GM12892 (cell line): ENCODE results near the gene APBB2.

ENCODE experiments used
- DNase-seq: peaks from one replicate; pipeline ENCODE4 v3.0.0; 2011; ENCODE audit not compliant: insufficient read length
- FAIRE-seq: peaks from 2 replicates; lab custom pipeline; 2011; peaks lifted over from hg19 to GRCh38; lab: Jason Lieb, UNC
- POLR2A ChIP-seq: IDR thresholded peaks from 2 replicates; pipeline ENCODE4 v1.6.1; 2011; ENCODE audit warnings: low read depth, low read length, control low read depth
- POLR2AphosphoS5 ChIP-seq: IDR thresholded peaks from 2 replicates; pipeline ENCODE4 v1.6.1; 2011; ENCODE audit warnings: low read depth, low read length, control low read depth
- TAF1 ChIP-seq: IDR thresholded peaks from 2 replicates; pipeline ENCODE4 v1.6.1; 2011; ENCODE audit warnings: low read depth, mild to moderate bottlenecking, control low read depth, low read length, borderline replicate concordance

APBB2 gene

DNA sequence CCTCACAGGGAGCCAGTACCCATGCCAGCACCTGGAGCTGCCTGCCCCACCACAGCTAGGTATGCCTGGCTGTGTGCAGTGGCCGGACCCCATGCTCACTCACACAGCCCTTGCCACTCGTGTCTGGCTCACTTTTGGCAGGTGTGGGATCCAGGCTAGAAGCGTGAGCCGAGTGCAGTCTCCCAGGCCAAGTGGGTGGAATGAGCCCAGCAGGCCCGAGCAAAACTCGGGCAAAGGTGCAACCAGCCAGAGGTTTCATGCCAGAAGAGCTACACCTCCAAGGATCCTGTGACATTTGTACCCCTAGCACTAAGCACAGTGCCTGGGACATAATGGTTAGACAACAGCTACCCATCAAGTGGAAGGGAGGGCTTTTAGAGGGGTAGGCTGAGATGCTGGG, 246.8 kb downstream of the APBB2 start:
- DNase-seq (no peak), FAIRE-seq (no peak)
- TF ChIP-seq TAF1 = no peak
- TF ChIP-seq POLR2A = no peak
- TF ChIP-seq POLR2AphosphoS5 = no peak

DNA sequence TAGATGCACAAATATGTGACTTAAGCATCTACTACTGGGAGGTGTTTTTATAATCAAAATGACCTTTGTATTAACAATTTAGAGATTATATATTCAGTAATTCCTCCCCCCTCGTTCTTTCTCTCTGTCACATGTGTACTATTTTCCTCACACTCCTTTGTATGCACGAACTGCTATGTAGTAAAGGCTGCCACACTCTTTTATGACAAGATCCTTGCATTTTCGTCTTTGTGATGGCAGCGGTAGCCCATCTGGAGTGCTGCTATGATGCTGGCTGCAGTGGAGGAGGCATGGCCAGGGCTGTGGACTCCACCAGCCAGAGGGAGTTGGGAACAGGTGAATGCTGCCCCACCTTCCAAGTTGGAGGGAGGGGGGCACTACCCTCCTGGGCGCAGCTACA, 248.3 kb downstream of the APBB2 start:
- FAIRE-seq = no peak
- no peak for TF ChIP-seq POLR2A
- no peak for DNase-seq

DNA sequence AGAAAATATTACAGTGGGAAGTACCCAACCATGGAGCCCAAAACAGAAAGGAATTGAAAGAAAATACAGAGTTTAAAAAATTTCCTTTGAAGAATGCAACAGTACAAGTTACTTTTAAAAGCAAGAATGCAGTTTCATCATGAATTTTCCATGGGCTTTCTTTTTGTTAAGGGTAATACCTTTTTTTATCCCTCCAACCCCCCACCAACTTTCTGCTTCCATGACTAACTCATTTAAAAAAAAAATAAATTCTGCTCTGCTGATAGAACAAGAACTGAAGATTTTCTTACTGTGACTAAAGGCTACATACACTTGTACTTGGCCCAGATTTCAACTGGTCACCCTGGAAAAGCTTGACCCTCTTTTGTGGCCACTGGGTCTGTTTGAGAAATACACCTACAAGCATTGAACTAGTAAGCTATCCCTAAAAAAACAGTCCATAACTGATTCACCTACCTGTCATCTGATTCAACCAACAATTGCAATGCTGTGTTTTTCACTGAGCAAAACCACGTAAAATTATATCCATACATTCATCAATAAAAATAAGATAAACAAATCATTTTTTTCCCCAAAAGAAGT, 250.4 kb downstream of the APBB2 start:
- no peak for TF ChIP-seq POLR2A
- TF ChIP-seq POLR2AphosphoS5 = no peak
- no peak for TF ChIP-seq TAF1
- no peak for FAIRE-seq
- no peak for DNase-seq

DNA sequence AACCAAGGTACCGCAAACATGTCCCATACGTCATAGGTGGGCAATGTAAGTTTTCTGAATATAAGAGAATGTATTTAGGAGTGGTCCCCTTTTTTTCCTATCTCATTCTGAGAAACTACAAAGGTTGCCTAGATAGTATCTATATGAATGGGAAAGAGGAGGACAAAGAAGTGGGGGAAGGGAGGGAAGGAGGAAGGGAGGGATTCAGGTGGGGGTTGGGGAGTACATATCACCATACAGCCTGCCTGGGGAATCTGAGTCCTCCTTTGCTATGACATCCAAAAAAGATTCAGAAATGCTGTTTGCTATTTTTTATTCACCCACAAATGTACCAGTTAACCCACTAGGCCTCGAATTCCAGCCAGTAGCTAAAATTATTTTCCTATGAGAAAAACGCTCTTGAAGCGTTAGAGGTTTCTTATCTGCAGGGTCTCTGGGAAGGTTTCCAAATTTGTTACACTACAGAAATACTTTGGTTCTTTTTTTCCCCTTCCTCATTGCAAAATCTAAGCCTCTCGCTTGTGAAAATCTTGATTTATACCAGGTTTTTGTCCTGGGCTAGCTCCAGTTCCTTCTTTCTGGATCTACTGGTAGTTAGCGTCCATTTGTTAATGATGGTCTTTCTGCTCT, 251.7 kb downstream of the APBB2 start:
- TF ChIP-seq TAF1 (no peak), POLR2AphosphoS5 (no peak), POLR2A (no peak)
- no peak for FAIRE-seq

GRCh38 chr4:40960941-40961340, 253.4 kb downstream of the APBB2 start:
- FAIRE-seq (no peak), DNase-seq (no peak)
- no peak for TF ChIP-seq TAF1
- no peak for TF ChIP-seq POLR2AphosphoS5
- TF ChIP-seq POLR2A = no peak

More for the DNA sequence above, 251.7 kb downstream of the APBB2 start:
- DNase-seq = no peak

GRCh38 chr4:40957281-40957680, 257.1 kb downstream of the APBB2 start:
- FAIRE-seq (no peak), DNase-seq (no peak)
- TF ChIP-seq TAF1 (no peak), POLR2AphosphoS5 (no peak)

DNA sequence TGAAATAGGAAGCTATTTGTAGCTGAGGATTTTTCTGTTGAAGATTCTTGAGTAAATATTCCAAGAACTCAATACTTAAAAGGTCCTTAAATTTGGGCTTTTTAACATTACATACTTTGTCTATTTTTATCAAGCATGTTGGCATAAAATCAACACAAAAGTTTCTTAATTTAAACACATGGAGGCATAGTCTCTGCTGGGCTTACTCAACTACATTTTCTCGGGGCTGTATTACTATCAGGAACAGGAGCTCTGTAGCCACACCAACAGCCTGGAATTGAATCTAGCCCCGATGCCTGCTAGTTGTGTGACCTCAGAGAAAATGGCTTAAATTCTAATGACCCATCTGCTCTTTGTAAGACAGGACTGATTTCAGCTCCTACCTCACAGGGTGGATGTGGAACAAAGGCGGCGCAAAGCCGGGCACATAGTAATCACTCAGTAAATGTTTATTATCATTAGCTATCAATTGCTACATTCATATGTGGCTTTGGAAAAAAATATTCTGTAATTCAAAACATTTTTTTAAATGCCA, 257.6 kb downstream of the APBB2 start:
- FAIRE-seq (no peak), DNase-seq (no peak)
- TF ChIP-seq POLR2A = no peak
- TF ChIP-seq POLR2AphosphoS5 = no peak
- TF ChIP-seq TAF1 = no peak

GRCh38 chr4:40954088-40954668, 260.2 kb downstream of the APBB2 start:
- no peak for TF ChIP-seq POLR2AphosphoS5
- no peak for TF ChIP-seq TAF1
- no peak for TF ChIP-seq POLR2A
- no peak for DNase-seq
- no peak for FAIRE-seq

GRCh38 chr4:40953283-40954087, 260.9 kb downstream of the APBB2 start:
- DNase-seq (no peak), FAIRE-seq (no peak)
- TF ChIP-seq POLR2A = no peak
- TF ChIP-seq POLR2AphosphoS5 = no peak
- no peak for TF ChIP-seq TAF1

DNA sequence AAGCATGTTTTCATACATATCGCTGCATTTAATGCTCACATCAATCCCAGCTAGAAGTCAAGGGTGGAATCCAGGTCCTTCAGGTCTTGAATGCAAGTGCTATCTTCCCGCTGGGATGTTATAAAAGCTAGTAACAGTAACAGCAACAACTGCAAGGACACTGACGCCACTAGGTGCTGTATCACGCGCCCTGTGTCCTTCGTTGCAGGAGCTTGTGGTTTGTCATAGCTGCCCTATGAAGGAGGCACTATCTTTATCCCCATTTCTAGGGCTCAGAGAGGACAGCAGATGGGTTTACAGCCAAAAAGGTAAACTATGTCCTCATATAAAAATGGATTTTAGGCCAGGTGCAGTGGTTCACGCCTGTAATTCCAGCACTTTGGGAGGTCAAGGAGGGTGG, 261.7 kb downstream of the APBB2 start:
- TF ChIP-seq POLR2AphosphoS5 (no peak), POLR2A (no peak), TAF1 (no peak)
- no peak for FAIRE-seq

GRCh38 chr4:40952217-40952616, 262.1 kb downstream of the APBB2 start:
- FAIRE-seq (no peak), DNase-seq (no peak)
- TF ChIP-seq TAF1 (no peak), POLR2A (no peak), POLR2AphosphoS5 (no peak)

More for the DNA sequence above, 261.7 kb downstream of the APBB2 start:
- no peak for DNase-seq

- DNase-seq (no peak), FAIRE-seq (no peak)
- no peak for TF ChIP-seq POLR2AphosphoS5
These were observed 263.3 kb downstream of the APBB2 start for GRCh38 chr4:40951026-40951425.
